GM18508 (cell line): ENCODE measurements around the gene PCDHGA3.
"Not testable (repeated sequence)": the region's sequence is repeated elsewhere in the genome, so short reads cannot be mapped to it uniquely, and the experiment has no call there.

Experiments
- ATAC-seq: cut with Tn5 transposase; IDR thresholded peaks from one replicate; pipeline ENCODE4 v1.9.1; 2021; ENCODE audit warnings: moderate number of reproducible peaks; ENCODE audit not compliant: insufficient read depth, unreplicated experiment

Gene PCDHGA3

GRCh38 chr5:141345327-141345726, 1.7 kb downstream of the PCDHGA3 start:
- no peak for ATAC-seq

- not testable (repeated sequence) for ATAC-seq
Observed at GRCh38 chr5:141346017-141346416, 2.4 kb downstream of the PCDHGA3 start.

- no peak for ATAC-seq
Observed at GRCh38 chr5:141349917-141350619, 6.4 kb downstream of the PCDHGA3 start, which contains the start of gene PCDHGB1. TSS of gene PCDHGB1 (plus strand) at chr5:141350099. CDS start at chr5:141350261, 162 bp downstream.

DNA sequence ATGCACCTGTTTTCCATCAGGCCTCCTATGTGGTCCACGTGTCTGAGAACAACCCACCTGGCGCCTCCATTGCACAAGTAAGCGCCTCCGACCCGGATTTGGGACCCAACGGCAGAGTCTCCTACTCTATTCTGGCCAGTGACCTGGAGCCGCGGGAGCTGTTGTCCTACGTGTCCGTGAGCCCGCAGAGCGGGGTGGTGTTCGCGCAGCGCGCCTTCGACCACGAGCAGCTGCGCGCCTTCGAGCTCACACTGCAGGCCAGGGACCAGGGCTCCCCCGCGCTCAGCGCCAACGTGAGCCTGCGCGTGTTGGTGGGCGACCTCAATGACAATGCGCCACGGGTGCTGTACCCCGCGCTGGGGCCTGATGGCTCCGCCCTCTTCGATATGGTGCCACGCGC, 8.0 kb downstream of the PCDHGA3 start:
- no peak for ATAC-seq

DNA sequence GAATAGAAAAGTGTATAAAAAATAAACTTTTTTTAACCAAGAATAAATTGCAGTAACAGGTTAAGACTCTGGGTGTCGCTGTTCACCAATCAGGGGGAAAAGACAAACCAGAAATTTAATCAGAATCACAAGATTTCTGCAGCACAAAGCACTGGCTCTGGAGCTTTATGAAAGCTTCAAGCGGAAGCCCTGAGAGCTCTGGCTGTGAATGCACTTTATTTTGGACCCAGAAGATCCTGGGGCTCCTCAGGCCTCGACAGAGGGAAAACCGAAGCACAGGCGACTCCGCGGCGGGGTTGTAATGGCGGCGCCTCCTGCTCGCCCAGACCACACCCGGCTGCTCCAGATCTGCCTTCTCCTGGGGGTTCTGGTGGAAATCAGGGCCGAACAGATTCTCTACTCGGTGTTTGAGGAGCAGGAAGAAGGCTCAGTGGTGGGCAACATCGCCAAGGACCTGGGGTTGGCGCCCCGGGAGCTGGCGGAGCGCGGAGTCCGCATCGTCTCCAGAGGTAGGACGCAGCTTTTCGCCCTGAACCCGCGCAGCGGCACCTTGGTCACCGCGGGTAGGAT, 11.4 kb downstream of the PCDHGA3 start, which contains the start of gene PCDHGA4:
TSS of gene PCDHGA4 (plus strand) at position 122 of the 570 bp plus-strand sequence. CDS start at position 209, 87 bp downstream.
- no peak for ATAC-seq

DNA sequence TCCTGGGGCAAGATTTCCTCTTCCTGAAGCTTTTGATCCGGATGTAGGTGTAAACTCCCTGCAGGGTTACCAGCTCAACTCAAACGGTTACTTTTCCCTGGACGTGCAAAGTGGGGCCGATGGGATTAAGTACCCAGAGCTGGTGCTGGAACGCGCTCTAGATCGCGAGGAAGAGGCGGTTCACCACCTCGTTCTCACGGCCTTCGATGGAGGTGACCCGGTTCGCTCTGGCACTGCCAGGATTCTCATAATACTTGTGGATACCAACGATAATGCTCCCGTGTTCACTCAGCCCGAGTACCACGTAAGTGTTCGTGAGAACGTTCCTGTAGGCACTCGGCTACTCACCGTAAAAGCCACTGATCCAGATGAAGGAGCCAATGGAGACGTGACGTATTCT, 12.0 kb downstream of the PCDHGA3 start:
- no peak for ATAC-seq

DNA sequence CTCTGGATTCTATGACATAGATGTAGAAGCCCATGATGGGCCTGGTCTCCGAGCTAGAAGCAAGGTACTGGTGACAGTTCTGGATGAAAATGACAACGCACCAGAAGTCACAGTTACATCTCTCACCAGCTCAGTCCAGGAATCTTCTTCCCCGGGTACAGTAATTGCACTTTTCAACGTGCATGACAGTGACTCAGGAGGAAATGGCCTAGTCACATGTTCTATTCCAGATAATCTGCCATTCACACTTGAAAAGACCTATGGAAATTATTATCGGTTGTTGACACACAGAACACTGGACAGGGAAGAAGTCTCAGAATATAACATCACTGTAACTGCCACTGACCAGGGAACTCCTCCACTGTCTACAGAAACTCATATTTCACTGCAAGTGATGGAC, 12.5 kb downstream of the PCDHGA3 start:
- no peak for ATAC-seq

DNA sequence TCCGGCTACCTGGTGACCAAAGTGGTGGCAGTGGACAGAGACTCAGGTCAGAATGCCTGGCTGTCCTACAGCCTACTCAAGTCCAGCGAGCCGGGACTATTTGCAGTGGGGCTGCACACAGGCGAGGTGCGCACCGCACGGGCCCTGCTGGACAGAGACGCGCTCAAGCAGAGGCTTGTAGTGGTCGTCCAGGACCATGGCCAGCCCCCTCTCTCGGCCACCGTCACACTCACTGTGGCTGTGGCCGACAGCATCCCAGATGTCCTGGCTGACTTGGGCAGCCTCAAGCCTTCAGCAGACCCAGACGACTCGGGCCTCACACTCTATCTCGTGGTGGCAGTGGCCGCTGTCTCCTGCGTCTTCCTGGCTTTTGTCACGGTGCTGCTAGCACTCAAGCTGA, 13.3 kb downstream of the PCDHGA3 start:
- ATAC-seq = no peak

DNA sequence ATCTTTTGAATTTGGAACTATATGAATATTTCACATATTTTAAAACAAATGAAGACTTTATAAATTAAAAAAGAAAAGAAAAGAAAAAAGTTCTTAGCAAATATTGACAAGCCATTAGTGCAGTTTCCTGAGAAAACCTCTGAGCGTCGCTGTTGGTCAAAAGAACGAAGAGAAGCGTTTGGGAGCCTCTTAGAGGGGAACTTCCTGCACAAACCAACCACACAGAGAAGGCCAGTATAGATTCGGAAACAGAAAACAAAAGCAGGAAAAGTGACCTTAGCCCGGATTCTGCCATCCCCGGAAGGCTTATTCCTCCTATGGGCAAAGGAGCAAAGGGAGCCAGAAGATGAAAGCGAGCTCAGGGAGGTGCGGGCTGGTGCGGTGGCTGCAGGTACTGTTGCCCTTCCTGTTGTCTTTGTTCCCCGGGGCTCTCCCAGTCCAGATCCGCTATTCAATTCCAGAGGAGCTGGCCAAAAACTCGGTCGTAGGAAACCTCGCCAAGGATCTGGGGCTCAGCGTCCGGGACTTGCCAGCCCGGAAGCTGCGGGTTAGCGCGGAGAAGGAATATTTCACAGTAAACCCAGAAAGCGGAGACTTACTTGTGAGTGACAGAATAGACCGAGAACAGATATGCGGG, 16.3 kb downstream of the PCDHGA3 start, which contains the start of gene PCDHGB2:
TSS of gene PCDHGB2 (plus strand) at position 205 of the 637 bp plus-strand sequence. CDS start at position 347, 142 bp downstream.
- ATAC-seq = no peak

DNA sequence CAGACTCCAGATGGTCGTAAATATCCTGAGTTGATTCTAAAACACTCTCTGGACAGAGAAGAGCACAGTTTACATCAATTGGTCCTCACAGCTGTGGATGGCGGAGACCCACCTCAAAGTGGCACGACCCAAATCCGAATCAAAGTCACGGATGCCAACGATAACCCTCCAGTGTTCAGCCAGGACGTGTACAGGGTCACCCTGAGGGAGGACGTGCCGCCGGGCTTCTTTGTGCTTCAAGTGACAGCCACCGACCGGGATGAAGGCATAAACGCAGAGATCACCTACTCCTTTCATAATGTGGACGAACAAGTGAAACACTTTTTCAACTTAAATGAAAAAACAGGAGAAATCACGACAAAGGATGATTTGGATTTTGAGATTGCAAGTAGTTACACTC, 17.1 kb downstream of the PCDHGA3 start:
- ATAC-seq = no peak

- ATAC-seq = no peak
Observed at GRCh38 chr5:141362719-141363118, 19.1 kb downstream of the PCDHGA3 start.

GRCh38 chr5:141363952-141364660, 20.5 kb downstream of the PCDHGA3 start, which contains the start of gene PCDHGA5:
TSS of gene PCDHGA5 (plus strand) at chr5:141364162. CDS start at chr5:141364331, 169 bp downstream.
- ATAC-seq = no peak

DNA sequence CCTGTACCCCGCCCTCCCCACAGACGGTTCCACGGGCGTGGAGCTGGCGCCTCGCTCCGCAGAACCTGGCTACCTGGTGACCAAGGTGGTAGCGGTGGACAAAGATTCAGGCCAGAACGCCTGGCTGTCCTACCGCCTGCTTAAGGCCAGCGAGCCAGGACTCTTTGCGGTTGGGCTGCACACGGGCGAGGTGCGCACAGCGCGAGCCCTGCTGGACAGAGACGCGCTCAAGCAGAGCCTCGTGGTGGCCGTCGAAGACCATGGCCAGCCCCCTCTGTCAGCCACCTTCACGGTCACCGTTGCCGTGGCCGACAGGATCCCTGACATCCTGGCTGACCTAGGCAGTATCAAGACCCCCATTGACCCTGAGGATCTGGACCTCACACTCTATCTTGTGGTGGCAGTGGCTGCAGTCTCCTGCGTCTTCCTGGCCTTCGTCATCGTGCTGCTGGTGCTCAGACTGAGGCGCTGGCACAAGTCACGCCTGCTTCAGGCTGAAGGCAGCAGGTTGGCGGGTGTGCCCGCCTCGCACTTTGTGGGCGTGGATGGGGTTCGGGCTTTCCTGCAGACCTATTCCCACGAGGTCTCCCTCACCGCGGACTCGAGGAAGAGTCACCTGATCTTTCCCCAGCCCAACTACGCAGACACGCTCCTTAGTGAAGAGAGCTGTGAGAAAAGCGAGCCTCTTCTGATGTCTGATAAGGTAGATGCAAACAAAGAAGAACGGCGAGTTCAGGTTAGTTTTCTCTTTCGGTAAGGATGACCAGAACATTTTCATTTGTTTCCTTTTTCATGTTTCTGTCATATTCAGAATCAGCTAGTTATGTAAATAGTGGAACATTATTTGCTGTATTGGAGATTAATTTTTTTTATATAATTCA, 22.6 kb downstream of the PCDHGA3 start:
- no peak for ATAC-seq

DNA sequence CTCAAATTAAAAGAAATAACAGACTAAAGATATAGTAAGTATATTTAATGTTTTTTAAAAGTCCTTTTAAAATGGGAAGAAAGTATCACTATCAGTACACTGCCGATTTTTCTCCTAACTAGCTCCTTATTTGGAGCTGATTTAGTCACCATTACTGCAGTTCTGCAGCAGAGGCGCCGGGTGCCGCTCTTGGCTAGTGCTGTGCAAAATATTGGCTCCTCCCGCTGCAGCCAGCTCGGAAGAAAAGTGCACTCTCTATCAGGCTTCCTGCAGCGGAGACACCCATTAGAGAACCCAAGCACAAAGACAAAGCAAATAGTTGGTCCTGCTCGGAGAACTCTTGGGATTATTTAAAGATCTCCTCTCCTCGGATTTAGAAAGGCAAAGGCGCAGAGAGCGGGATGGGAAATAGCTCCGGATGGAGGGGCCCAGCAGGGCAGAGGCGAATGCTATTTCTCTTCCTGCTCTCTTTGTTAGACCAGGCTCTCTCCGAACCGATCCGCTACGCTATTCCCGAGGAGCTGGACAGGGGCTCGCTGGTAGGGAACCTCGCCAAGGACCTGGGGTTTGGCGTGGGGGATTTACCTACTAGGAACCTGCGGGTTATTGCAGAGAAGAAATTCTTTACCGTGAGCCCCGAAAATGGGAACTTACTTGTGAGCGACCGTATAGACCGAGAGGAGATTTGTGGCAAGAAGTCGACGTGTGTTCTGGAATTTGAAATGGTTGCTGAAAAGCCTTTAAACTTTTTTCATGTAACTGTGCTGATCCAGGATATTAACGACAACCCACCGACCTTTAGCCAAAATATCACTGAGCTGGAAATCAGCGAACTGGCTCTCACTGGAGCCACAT, 26.6 kb downstream of the PCDHGA3 start, which contains the start of gene PCDHGB3:
TSS of gene PCDHGB3 (plus strand) at position 249 of the 855 bp plus-strand sequence. CDS start at position 402, 153 bp downstream.
- ATAC-seq = peak; percentile 96

- no peak for ATAC-seq
Observed at GRCh38 chr5:141371572-141372475, 28.2 kb downstream of the PCDHGA3 start.

- ATAC-seq = no peak
Observed at GRCh38 chr5:141373673-141374317, 30.2 kb downstream of the PCDHGA3 start, which contains the start of gene PCDHGA6. TSS of gene PCDHGA6 (plus strand) at chr5:141373891. CDS start at chr5:141374084, 193 bp downstream.

- ATAC-seq = no peak
Observed at GRCh38 chr5:141374627-141375026, 31.0 kb downstream of the PCDHGA3 start.
